RWPE1 (cell line): Measurements from ENCODE around the gene TCAIM.

Source experiments
- CTCF ChIA-PET: fragments of 350-600 bp; sonication (Branson Sonifier 250); formaldehyde crosslinking; extraction: SDS; loops from one replicate; lab custom pipeline; 2021; lab: Yijun Ruan, JAX
- POLR2A ChIA-PET: fragments of 400-600 bp; formaldehyde crosslinking; extraction: SDS; loops from one replicate; lab custom pipeline; 2020; ENCODE audit warnings: antibody characterized with exemption; ENCODE audit not compliant: low non-redundant PET; lab: Yijun Ruan, JAX
- DNase-seq: peaks from one replicate; pipeline ENCODE4 v3.0.0; 2012; ENCODE audit warnings: low spot score
- H3K27ac ChIP-seq: fragments of 450-650 bp; 2 replicates; pipeline ENCODE4 v1.5.1; 2017
- TF ChIP-seq, protein P1 (sequence below): fragments of 450-650 bp; conservative IDR thresholded peaks from 2 replicates; pipeline ENCODE4 v1.5.1; 2017; ENCODE audit warnings: low read depth, mild to moderate bottlenecking

The TCAIM gene

DNA sequence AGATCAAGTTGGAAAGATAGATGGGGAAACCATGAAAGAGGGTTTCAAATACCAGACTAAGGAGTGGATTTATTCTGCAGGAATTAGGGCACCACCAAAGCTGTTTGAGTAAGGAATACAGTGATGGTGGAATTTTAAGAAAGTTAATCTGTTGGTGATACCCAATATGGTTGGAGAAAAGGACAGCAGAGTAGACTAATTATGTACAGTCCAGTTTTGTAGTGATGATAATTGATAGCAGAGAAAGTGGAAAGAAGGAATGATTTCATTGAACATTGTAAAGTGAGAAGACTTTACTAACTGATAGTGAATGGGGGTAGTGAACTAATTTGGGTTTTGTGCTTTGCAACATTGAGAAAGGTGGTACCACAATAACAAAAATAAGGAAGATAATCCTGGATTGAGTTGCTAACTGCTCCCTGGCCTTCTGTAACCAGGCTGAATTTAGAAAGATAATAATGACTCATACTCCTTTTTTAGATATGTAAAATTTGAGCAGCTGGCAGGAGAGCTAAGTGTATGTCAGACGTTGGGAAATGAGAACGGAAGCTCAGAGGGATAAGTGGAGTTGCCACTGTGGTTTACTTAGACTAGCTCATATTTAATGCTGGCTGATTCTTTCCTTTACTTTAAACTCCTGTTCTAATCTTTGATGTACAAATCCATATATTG is 16.9 kb downstream of the TCAIM start:
- H3K27ac ChIP-seq = no peak overlapping the region
- DNase-seq = peak; percentile 50
- ChIA-PET CTCF (interaction anchor here (0.6 kb wide), 1 partner anchor 32 kb away, joined by 3 read pairs; no protein-coding TSS in a partner anchor), POLR2A (no interaction called here)
- TF ChIP-seq, protein P1, sequence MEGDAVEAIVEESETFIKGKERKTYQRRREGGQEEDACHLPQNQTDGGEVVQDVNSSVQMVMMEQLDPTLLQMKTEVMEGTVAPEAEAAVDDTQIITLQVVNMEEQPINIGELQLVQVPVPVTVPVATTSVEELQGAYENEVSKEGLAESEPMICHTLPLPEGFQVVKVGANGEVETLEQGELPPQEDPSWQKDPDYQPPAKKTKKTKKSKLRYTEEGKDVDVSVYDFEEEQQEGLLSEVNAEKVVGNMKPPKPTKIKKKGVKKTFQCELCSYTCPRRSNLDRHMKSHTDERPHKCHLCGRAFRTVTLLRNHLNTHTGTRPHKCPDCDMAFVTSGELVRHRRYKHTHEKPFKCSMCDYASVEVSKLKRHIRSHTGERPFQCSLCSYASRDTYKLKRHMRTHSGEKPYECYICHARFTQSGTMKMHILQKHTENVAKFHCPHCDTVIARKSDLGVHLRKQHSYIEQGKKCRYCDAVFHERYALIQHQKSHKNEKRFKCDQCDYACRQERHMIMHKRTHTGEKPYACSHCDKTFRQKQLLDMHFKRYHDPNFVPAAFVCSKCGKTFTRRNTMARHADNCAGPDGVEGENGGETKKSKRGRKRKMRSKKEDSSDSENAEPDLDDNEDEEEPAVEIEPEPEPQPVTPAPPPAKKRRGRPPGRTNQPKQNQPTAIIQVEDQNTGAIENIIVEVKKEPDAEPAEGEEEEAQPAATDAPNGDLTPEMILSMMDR = no peak

DNA sequence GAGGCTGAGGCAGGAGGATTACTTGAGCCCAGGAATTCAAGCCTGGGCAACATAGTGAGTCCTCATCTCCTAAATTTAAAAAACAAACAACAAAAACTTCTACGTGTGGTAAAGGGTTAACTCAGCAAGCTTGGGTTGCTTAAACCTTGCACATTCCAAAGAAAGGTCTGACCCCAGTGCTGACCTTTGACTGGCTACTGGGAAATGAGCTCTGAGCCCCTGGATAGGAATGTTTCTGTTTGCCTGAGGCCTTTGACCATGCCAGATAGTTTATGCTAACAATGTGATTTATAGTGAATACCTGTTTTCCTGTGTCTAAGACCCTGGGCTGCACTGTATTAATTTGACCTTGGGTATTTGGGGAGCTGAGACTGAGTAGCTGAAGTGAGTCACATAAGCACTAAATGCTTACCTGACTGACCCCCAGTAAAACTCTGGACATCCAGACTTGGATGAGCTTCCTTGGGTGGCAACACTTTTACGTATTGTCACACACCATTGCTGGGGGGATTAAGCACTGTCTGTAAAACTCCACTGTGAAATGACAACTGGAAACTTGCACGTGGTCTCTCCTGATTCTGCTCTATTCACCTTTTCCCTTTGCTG is 20.7 kb downstream of the TCAIM start:
- TF ChIP-seq, protein P1 = no peak
- CTCF ChIA-PET = interaction anchor here (0.7 kb wide), 1 partner anchor 443 kb away, joined by 3 read pairs; no protein-coding TSS in a partner anchor
- no peak overlapping the region for H3K27ac ChIP-seq
- no peak for DNase-seq
- POLR2A ChIA-PET = no interaction called here

- no peak for DNase-seq
- CTCF ChIA-PET = no interaction called here
- TF ChIP-seq, protein P1 = no peak
- no peak overlapping the region for H3K27ac ChIP-seq
- POLR2A ChIA-PET = no interaction called here
Measured at GRCh38 chr3:44363591-44363990, 25.0 kb downstream of the TCAIM start.

DNA sequence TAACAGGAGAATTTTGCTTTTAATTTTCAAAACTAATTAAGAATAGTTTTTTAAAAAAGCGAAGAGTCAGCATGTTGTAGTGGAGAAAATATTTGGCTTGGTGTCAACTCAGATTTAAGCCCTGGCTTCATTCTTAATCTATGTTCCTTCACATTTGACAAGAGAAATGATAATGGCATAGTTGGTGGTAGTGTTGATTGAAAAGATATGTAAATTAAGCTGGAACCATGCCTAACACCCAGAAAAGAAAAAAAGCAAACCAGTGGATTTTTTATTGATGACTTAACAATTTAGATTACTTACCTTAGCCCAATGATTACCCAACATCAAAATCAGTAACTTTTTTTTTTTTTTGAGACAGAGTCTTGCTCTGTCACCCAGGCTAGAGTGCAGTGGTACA is 27.4 kb downstream of the TCAIM start:
- ChIA-PET CTCF (no interaction called here), POLR2A (no interaction called here)
- TF ChIP-seq, protein P1 = no peak
- DNase-seq = no peak
- no peak overlapping the region for H3K27ac ChIP-seq

GRCh38 chr3:44375450-44375849 is 36.9 kb downstream of the TCAIM start:
- ChIA-PET POLR2A (no interaction called here), CTCF (interaction anchor here (0.6 kb wide), 1 partner anchor 1726 kb away, joined by 3 read pairs; no protein-coding TSS in a partner anchor)
- no peak for DNase-seq
- TF ChIP-seq, protein P1 = no peak
- H3K27ac ChIP-seq = no peak overlapping the region

DNA sequence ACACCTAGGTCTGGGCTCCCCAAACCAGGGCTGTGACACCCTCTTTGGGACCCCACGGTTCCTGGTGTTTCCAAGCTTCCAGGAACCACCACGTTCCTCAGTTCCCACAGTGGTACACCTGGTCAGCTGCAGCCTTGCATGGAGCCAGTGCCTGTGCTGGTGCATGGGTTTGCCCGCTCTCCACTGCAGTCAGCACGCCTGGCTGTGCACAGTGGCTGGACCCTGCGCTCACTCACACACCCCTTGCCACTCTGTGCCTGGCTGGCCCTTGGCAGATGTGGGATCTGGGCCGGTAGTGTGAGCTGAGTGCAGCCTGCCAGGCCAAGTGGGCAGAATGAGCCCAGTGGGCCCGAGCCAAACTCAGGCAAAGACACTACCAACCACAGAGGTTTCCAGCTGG is 48.8 kb downstream of the TCAIM start:
- no peak overlapping the region for H3K27ac ChIP-seq
- TF ChIP-seq, protein P1 = no peak
- CTCF ChIA-PET = interaction anchor here (0.6 kb wide), 1 partner anchor 31 kb away, joined by 3 read pairs; no protein-coding TSS in a partner anchor
- DNase-seq = no peak
- POLR2A ChIA-PET = no interaction called here
